OCI-LY3 (cell line): ENCODE data around the gene PICK1.

Experiments
- H2AFZ ChIP-seq: fragments of 200-600, 300-600 bp; shearing (Covaris generic); 2 replicates; pipeline ENCODE4 v1.6.0; 2014; ENCODE audit warnings: antibody characterized with exemption, low read depth, low read length
- H3K27ac ChIP-seq: fragments of 200-600, 300-600 bp; sonication (generic); 2 replicates; pipeline ENCODE4 v1.5.1; 2014; ENCODE audit warnings: mild to moderate bottlenecking, low read length, moderate library complexity, mixed read lengths
- H3K27me3 ChIP-seq: fragments of 200-600, 300-600 bp; sonication (generic); 2 replicates; pipeline ENCODE4 v1.6.1; 2014; ENCODE audit warnings: low read depth, low read length, mixed read lengths
- H3K36me3 ChIP-seq: fragments of 200-600, 300-600 bp; sonication (generic); replicated peaks from 2 replicates; pipeline ENCODE3; 2014; ENCODE audit warnings: low read depth, low read length, mixed read lengths
- H3K4me1 ChIP-seq: fragments of 300-600, 200-600 bp; sonication (generic); 2 replicates; pipeline ENCODE4 v1.6.1; 2014; ENCODE audit warnings: low read length, mixed read lengths
- H3K4me2 ChIP-seq: fragments of 200-600, 300-600 bp; sonication (generic); 2 replicates; pipeline ENCODE4 v1.6.1; 2014; ENCODE audit warnings: low read length, mixed read lengths
- H3K4me3 ChIP-seq: fragments of 300-600, 200-600 bp; sonication (generic); 2 replicates; pipeline ENCODE4 v1.5.1; 2014; ENCODE audit warnings: antibody characterized with exemption, mild to moderate bottlenecking, low read length, moderate library complexity
- H3K79me2 ChIP-seq: fragments of 300-600, 200-600 bp; shearing (Covaris generic); 2 replicates; pipeline ENCODE4 v1.6.1; 2014; ENCODE audit warnings: mild to moderate bottlenecking, low read length, mixed read lengths
- H3K9ac ChIP-seq: fragments of 300-600, 200-600 bp; shearing (Covaris generic); 2 replicates; pipeline ENCODE4 v1.6.0; 2014; ENCODE audit warnings: mild to moderate bottlenecking, low read length, moderate library complexity
- H3K9me3 ChIP-seq: fragments of 200-600, 300-600 bp; shearing (Covaris generic); 2 replicates; pipeline ENCODE4 v1.6.1; 2014; ENCODE audit warnings: low read length, mixed read lengths; ENCODE audit not compliant: insufficient read depth
- H4K20me1 ChIP-seq: fragments of 200-600, 300-600 bp; sonication (generic); 2 replicates; pipeline ENCODE4 v1.6.1; 2016; ENCODE audit warnings: low read length, mixed read lengths; ENCODE audit not compliant: insufficient read depth
- EZH2phosphoT487 ChIP-seq: fragments of 200-600 bp; shearing (Covaris generic); IDR thresholded peaks from 2 replicates; pipeline ENCODE4 v1.6.1; 2018; ENCODE audit warnings: antibody characterized with exemption, mixed run types, low read depth
- TF ChIP-seq, protein P1 (sequence below): fragments of 200-600, 300-600 bp; sonication (generic); IDR thresholded peaks from 2 replicates; pipeline ENCODE4 v1.5.1; 2014; ENCODE audit warnings: antibody characterized with exemption, low read length, low read depth

PICK1 gene

DNA sequence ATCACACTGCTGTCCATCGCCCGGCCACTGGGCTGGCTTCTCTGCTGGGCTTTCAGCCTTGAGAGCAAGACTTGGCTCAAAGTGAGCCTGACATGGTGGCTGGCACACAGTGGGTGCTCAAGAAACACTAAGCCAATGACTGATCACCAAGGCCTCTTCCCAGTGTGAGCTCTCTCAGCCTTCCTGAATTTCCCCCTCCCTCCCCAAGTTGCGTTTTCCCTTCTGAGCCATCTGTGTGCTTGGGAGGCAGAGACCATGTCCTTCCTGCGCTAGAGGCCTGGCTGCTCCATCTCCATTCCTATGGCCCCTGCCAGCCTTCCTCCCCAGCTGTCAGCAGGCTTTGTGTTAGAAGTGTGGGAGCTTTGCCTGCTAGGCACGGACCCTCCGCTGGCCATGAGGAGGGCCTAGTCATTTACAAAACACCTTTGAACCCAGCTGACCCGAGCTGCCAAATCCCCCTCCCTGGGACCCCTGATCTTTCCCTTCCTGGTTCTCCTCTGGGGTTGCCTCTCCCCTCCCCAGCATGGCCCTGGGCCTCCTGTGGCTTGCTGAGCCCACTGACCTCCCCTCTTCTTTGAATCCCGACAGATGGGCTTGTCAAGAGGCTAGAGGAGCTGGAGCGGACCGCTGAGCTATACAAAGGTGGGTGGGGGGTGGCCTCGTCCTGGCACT lies 13.2 kb downstream of the PICK1 start:
- no peak overlapping the region for H3K4me2 ChIP-seq
- H3K27ac ChIP-seq = no peak overlapping the region
- no peaks in the 10 kb centered on the region for H3K27me3 ChIP-seq
- H3K4me3 ChIP-seq = no peak overlapping the region
- H3K79me2 ChIP-seq = no peaks in the 10 kb centered on the region
- H3K36me3 ChIP-seq = no peaks in the 10 kb centered on the region
- H3K9me3 ChIP-seq = no peaks in the 10 kb centered on the region
- H3K4me1 ChIP-seq = no peaks in the 10 kb centered on the region
- TF ChIP-seq, protein P1, sequence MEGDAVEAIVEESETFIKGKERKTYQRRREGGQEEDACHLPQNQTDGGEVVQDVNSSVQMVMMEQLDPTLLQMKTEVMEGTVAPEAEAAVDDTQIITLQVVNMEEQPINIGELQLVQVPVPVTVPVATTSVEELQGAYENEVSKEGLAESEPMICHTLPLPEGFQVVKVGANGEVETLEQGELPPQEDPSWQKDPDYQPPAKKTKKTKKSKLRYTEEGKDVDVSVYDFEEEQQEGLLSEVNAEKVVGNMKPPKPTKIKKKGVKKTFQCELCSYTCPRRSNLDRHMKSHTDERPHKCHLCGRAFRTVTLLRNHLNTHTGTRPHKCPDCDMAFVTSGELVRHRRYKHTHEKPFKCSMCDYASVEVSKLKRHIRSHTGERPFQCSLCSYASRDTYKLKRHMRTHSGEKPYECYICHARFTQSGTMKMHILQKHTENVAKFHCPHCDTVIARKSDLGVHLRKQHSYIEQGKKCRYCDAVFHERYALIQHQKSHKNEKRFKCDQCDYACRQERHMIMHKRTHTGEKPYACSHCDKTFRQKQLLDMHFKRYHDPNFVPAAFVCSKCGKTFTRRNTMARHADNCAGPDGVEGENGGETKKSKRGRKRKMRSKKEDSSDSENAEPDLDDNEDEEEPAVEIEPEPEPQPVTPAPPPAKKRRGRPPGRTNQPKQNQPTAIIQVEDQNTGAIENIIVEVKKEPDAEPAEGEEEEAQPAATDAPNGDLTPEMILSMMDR = no peak
- no peak for TF ChIP-seq EZH2phosphoT487
- H4K20me1 ChIP-seq = no peaks in the 10 kb centered on the region
- no peak overlapping the region for H3K9ac ChIP-seq
- H2AFZ ChIP-seq = no peak overlapping the region

DNA sequence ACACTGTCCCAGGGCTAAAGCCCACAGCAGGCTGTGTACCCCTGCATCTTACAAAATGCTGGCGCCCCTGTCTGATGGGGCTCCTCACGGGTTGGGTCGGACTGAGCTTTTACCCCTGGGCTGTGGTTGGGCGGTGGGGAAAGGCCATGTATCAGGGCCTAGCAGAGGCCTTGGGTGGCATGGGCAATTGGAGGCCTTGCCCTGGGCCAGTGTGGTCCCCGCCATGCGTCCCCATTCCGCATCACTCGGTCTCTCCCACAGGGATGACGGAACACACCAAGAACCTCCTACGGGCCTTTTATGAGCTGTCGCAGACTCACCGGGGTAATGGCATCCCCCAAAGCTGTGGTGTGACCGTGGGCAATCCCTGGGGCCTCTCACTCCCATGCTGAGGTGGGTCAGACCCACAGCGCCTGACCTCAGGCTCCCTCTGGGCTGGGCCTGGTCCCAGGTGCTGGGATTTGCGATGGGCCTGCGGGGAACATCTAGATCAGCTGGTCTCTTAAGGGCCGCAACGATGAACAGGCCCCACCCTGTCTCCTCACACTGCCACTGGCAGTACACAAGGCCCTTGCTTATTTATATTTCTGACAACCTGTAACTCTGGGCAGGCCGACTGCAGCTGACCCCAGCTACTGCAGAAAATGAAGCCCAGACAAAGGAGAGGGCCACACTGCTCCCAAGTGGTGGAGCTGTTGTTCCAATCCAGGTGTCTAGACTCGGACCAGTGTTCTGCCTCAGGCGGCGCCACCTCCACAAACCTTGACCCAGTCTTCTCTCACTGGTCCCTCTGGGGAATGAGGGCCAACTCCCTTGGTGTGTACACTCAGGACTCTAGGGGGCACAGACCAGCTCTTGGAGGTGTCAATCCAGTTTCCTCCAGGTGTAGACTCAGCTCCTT lies 14.5 kb downstream of the PICK1 start:
- TF ChIP-seq, protein P1 = no peak
- no peak for TF ChIP-seq EZH2phosphoT487
- H3K4me1 ChIP-seq = no peaks in the 10 kb centered on the region
- no peak overlapping the region for H3K27ac ChIP-seq
- H3K9me3 ChIP-seq = no peaks in the 10 kb centered on the region
- H4K20me1 ChIP-seq = no peaks in the 10 kb centered on the region
- no peak overlapping the region for H3K4me3 ChIP-seq
- H3K79me2 ChIP-seq = no peaks in the 10 kb centered on the region
- no peak overlapping the region for H2AFZ ChIP-seq
- no peaks in the 10 kb centered on the region for H3K27me3 ChIP-seq
- no peak overlapping the region for H3K4me2 ChIP-seq
- no peak overlapping the region for H3K9ac ChIP-seq
- no peaks in the 10 kb centered on the region for H3K36me3 ChIP-seq

DNA sequence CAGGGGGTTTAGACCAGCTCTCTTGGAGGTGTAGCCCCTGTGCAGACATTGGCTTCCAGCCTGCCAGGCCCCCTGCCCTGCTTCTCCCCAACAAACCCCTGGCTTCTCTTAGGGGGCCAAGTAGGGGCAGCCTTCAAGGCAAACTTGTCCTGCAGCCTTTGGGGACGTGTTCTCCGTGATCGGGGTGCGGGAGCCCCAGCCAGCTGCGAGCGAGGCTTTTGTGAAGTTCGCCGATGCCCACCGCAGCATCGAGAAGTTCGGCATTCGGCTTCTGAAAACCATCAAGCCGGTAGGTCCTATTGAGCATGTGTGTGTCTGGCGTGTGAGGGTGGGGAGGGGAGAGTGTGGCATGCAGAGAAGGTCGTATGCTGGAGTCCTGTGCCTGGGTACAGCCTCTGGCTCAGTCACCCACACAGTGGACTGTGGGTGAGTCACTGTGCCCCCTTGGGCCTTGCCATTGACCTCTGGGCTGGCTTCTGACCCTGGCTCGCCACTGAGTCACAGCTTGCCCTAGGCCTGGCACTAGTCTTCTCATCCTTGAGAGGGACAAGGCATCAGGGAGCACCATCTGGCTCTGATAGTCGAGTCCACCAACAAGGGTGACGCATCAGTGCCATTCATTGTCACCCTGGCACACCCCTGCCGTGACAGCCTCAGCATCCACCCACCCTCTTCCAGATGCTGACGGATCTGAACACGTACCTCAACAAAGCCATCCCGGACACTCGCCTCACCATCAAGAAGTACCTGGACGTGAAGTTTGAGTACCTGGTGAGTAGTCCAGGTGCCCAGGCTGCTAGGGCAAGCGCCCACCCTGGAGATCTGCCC lies 15.3 kb downstream of the PICK1 start:
- H3K4me2 ChIP-seq = no peak overlapping the region
- no peak overlapping the region for H3K9ac ChIP-seq
- no peaks in the 10 kb centered on the region for H4K20me1 ChIP-seq
- H2AFZ ChIP-seq = no peak overlapping the region
- H3K36me3 ChIP-seq = no peaks in the 10 kb centered on the region
- no peaks in the 10 kb centered on the region for H3K27me3 ChIP-seq
- no peaks in the 10 kb centered on the region for H3K9me3 ChIP-seq
- H3K79me2 ChIP-seq = no peaks in the 10 kb centered on the region
- H3K27ac ChIP-seq = no peak overlapping the region
- no peak for TF ChIP-seq EZH2phosphoT487
- TF ChIP-seq, protein P1 = no peak
- no peak overlapping the region for H3K4me3 ChIP-seq
- H3K4me1 ChIP-seq = no peaks in the 10 kb centered on the region
